GM18502 (cell line): ENCODE results near the gene SLC16A12.
"Not testable (repeated sequence)": the region's sequence is repeated elsewhere in the genome, so short reads cannot be mapped to it uniquely, and the experiment has no call there.

Experiments used
- ATAC-seq: cut with Tn5 transposase; IDR thresholded peaks from one replicate; pipeline ENCODE4 v1.9.1; 2021; ENCODE audit warnings: mild to moderate bottlenecking; ENCODE audit not compliant: unreplicated experiment, poor library complexity

Gene SLC16A12

GRCh38 chr10:89428877-89429276 is 106.5 kb downstream of the SLC16A12 start:
- ATAC-seq = no peak

- no peak for ATAC-seq
These were observed 107.8 kb downstream of the SLC16A12 start for GRCh38 chr10:89427629-89428028.

DNA sequence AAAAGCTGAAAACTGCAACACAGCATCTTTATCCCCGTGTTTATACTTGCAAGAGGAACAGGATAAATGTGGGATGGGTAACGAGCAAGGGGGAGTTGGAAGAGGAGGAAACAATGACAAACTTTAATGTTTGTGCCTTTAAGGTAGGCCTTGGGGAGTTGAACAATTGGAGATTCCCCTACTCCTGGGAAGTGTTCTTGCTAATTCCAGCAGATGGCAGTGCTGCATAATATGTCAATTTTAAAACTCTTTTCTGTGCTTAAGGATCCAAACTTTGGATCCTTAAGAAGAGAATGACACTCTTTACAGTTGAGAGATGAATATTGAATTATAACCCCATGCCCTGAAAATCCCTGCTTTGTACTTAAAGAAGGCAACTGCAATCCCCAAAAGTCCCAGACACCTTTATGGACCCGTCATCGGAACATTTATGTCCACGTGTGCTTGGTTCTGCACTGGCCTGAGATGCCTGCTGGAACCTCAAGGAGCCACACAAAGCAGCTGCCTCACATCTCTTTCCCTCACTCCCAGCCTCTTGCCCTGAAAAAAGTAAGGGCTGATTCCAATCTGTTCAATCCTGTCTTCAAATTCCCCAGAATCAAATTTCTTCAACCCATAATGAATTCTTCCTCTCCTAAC is 109.0 kb downstream of the SLC16A12 start:
- ATAC-seq = no peak

DNA sequence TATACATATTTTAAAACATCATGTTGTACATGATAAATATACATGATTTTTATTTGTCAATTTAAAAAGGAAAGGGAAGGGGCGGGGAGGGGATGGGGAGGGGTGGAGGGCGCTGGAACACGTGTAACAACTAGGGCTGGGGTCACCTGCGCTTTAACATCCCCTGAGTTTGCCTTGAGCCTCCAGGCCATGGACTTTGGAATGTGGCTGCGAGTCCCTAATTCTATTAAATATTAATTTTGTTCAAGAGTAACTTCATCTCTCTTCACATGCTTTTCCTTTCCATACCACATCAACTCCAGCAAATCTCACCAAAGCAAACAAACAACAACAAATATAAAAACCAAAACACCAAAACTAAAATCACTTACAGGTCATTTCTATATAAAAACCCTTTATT is 110.4 kb downstream of the SLC16A12 start:
- ATAC-seq = no peak

GRCh38 chr10:89421018-89421476 is 114.3 kb downstream of the SLC16A12 start:
- no peak for ATAC-seq

GRCh38 chr10:89419548-89419947 is 115.8 kb downstream of the SLC16A12 start:
- no peak for ATAC-seq

DNA sequence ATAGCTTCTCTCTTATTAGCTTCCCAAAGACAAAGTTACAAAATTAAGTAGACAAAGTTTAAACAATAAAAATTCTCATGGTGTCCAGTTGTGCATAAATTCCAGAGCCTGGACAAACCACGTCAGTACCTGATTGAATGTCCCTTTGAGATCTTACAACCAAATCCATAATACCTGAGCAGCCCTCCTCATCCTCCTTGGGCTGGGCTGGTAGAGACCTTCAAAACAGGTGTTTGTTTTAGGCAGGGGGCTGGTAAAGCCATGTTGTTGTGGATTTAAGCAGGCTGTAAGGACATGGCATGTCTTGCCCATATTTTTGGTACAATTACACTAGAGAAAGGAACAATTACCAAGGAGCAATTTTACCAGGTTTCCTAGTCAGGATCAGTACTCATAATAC is 118.9 kb downstream of the SLC16A12 start:
- ATAC-seq = no peak

DNA sequence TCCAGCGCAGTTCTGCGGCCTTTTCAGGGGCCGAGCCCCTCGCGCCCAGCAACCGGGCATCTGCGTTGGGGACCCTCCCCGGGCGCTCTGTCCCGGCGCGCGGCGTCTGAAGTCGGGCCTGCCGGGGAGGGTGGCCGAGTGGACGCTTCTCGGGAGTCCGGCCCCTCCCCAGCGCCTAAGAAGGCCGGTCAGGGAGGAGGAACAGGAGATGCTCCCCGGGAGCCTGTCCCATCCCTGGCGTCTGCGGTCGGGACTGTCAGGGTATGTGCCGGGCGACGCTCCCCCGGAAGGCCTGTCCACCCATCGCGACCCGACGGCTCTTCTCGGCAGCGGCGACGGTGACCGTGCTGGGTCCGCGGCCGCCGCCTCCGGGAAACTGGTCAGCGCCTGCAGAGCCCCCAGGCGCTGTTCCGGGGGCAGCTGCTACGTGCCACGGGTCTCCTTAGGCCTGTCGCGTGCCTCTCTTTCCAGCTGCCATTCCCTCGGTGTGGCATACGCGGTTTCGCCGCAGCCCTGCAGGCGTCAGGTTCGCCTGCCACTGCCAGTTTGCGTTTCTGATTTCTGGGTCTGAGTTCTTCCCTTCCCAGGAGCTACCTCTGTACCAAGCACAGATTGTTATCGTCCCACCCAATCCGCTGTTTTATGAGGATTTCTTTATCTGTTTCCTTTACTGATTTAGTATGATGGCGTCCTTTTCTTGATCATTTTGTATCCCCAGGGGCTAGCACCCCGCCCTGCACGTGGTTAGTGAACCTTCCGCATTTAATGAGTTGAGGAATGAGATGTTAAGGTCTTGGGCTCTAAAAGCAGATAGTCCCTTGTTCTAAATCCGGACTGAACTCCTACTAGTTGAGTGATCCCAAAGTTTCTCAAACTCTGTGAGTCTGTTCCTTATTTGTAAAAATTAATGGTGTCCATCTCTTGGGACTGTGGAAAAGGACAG is 120.2 kb downstream of the SLC16A12 start:
- peak; percentile 41 for ATAC-seq

GRCh38 chr10:89414146-89414878 is 121.1 kb downstream of the SLC16A12 start, which contains the start of gene IFIT5:
IFIT5 (plus strand) TSS chr10:89414568; CDS start chr10:89414799, 231 bp downstream.
- ATAC-seq = peak; percentile 77

DNA sequence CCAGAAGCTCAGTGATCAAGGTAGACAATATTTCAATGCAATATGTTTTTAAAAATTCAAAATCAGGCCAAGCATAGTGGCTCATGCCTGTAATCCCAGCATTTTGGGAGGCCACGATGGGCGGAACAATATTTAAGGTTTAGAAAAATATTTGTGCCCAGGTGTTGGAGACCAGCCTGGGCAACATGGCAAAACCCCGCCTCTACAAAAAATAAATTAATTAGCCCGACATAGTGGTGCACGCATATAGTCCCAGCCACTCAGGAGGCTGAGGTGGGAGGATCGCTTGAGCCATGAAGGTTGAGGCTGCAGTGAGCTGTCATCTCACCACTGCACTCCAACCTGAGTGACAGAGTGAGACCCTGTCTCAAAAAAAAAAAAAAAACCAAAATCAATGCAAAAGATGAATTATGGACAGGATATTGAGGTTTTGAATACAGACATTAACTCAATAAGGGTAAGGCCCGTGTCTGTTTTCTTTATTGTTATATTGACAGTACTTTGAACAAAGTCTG is 121.9 kb downstream of the SLC16A12 start:
- ATAC-seq = no peak

- not testable (repeated sequence) for ATAC-seq
These were observed 123.1 kb downstream of the SLC16A12 start for GRCh38 chr10:89412276-89412675.

DNA sequence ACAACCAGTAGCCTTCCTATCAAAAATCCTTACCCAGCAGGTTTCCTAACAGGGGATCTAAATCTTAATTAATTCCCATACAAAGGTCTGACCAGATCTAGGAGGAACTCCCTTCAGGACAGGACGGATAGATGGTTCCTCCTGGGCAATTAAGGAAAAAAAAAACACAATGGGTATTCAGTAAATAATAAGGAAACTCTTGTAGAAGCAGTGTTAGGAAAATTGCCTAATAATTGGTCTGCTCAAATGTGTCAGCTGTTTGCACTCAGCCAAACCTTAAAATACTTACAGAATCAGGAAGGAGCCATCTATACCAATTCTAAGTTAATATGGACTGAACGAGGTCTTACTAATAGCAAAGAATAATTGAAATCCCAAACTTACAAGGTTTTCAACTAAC is 124.3 kb downstream of the SLC16A12 start:
- not testable (repeated sequence) for ATAC-seq

- ATAC-seq = not testable (repeated sequence)
These were observed 124.8 kb downstream of the SLC16A12 start for GRCh38 chr10:89410551-89410950.

DNA sequence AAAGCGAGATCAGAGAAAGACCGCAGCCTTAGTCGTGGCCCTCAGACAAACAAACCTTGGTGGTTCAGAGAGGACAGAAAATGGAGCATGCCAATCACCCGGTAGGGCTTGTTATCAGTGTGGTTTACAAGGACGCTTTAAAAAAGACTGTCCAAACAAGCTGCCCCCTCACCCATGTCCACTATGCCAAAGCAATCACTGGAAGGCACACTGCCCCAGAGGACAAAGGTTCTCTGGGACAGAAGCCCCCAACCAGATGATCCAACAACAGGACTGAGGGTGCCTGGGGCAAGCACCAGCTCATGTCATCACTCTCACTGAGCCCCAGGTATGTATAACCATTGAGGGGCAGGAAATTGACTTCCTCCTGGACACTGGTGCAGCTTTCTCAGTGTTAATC is 126.1 kb downstream of the SLC16A12 start:
- not testable (repeated sequence) for ATAC-seq

DNA sequence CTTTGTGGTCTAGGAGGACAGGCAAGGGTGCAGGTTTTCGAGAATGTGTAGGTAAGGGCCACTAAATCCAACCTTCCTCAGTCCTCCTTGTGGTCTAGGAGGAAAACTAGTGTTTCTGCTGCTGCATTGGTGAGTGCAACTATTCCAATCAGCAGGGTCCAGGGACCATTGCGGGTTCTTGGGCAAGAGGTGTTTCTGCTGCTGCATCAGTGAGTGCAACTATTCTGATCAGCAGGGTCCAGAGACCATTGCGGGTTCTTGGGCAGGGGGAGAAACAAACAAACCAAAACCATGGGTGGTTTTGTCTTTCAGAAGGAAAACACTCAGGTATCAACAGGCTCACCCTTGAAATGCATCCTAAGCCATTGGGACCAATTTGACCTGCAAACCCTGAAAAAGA is 127.6 kb downstream of the SLC16A12 start:
- ATAC-seq = not testable (repeated sequence)

DNA sequence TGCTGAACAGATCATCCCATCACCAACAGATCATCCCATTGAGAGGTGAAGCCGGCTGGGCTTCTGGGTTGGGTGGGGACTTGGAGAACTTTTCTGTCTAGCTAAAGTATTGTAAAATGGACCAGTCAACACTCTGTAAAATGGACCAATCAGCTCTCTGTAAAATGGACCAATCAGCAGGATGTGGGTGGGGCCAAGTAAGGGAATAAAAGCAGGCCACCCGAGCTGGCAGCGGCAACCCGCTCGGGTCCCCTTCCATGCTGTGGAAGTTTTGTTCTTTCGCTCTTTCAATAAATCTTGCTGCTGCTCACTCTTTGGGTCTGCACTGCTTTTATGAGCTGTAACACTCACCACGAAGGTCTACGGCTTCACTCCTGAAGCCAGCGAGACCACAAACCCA is 129.2 kb downstream of the SLC16A12 start:
- ATAC-seq = not testable (repeated sequence)

DNA sequence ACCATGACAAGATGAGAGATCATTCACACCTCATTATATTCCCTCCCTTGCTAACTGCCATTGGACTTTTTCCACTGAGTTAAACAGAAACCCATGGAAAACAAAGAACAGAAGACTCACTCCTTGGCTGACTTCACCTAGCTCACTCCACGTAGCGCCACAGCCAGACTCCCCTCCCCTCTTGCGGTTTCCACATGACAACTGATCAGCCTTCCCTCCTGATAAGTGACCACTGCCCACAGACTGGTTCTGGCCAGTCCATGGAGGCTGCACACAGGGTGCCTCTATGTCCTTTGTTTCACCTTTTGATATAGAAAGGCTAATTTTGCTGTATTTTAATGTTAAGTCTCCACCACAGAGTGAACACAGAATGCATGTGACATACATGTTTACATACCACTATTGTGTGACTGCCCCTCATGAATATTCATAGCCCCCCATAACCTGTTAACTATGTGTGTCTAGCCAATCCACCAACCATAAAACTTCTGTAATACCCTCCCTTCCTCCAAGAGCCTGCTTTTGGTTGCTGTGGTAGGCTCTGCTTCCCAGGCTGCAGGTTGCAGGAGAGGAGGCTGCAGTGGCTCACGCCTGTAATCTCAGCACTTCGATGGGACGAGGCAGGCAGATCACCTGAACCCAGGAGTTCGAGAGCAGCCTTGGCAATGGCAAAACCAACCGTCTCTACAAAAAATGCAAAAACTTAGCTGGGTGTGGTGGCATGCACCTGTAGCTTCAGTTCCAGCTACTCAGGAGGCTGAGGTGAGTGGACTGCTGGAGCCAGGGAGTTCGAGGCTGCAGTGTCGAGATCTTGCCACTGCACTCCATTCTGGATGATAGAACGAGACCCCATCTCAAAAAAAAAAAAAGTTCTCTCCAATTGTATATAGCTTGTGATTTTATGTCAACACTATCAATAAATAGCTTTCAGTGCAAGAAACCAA is 131.0 kb downstream of the SLC16A12 start:
- ATAC-seq = no peak

DNA sequence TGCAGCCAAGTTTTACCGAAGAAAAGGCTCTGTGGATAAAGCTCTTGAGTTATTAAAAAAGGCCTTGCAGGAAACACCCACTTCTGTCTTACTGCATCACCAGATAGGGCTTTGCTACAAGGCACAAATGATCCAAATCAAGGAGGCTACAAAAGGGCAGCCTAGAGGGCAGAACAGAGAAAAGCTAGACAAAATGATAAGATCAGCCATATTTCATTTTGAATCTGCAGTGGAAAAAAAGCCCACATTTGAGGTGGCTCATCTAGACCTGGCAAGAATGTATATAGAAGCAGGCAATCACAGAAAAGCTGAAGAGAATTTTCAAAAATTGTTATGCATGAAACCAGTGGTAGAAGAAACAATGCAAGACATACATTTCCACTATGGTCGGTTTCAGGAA is 132.4 kb downstream of the SLC16A12 start:
- ATAC-seq = no peak

GRCh38 chr10:89399956-89400355 is 135.4 kb downstream of the SLC16A12 start:
- ATAC-seq = no peak
